Activated naive CD4-positive, alpha-beta T cell treated with anti-CD3 and anti-CD28 coated beads, Interleukin-2, amount 10 ng/mL, durations not matched to agents 7 days and 5 days (primary cell): ENCODE data around the gene FXYD7.
"Not testable (repeated sequence)": the region's sequence is repeated elsewhere in the genome, so short reads cannot be mapped to it uniquely, and the experiment has no call there.

Experiments used
- CTCF ChIA-PET: fragments of 350-600 bp; sonication (Branson Sonifier 250); formaldehyde crosslinking; loops from one replicate; lab custom pipeline; 2021; ENCODE audit warnings: antibody characterized with exemption; lab: Charles Lee
- DNase-seq: peaks from one replicate; pipeline ENCODE4 v3.0.0-alpha.2; 2020
- H3K27ac Mint-ChIP-seq: one replicate; pipeline ENCODE4 v1.8.0; 2021; ENCODE audit warnings: mild to moderate bottlenecking, moderate library complexity, mixed read lengths
- H3K27me3 Mint-ChIP-seq: one replicate; pipeline ENCODE4 v1.8.0; 2021; ENCODE audit warnings: mild to moderate bottlenecking, mixed read lengths
- H3K36me3 Mint-ChIP-seq: one replicate; pipeline ENCODE4 v1.8.0; 2021; ENCODE audit warnings: mixed read lengths
- H3K4me1 Mint-ChIP-seq: one replicate; pipeline ENCODE4 v1.8.0; 2021; ENCODE audit warnings: mixed read lengths
- H3K4me3 Mint-ChIP-seq: one replicate; pipeline ENCODE4 v1.8.0; 2021; ENCODE audit warnings: mild to moderate bottlenecking, moderate library complexity, mixed read lengths
- H3K9me3 Mint-ChIP-seq: one replicate; pipeline ENCODE4 v1.8.0; 2021; ENCODE audit warnings: mixed read lengths

The FXYD7 gene

GRCh38 chr19:35153129-35153522 is 10.1 kb downstream of the FXYD7 start:
- not testable (repeated sequence) for H3K9me3 Mint-ChIP-seq, DNase-seq, H3K27ac Mint-ChIP-seq
- peak overlapping the region; percentile 98 for H3K4me3 Mint-ChIP-seq
- CTCF ChIA-PET = interaction anchor here (0.6 to 4.1 kb wide), 5 partner anchors 10 to 89 kb away, joined by 3 to 50 read pairs (median 7); partner anchors contain the start of gene FXYD7
- H3K27me3 Mint-ChIP-seq = peaks cover 22% of the 10 kb centered on the region
- H3K4me1 Mint-ChIP-seq = peaks cover 51% of the 10 kb centered on the region
- H3K36me3 Mint-ChIP-seq = peaks cover 53% of the 10 kb centered on the region

GRCh38 chr19:35153701-35154524 is 10.9 kb downstream of the FXYD7 start:
- Mint-ChIP-seq H3K4me3 (peak overlapping the region; percentile 98), H3K27ac (peak overlapping the region; percentile 95), H3K36me3 (peaks cover 59% of the 10 kb centered on the region), H3K9me3 (no peaks in the 10 kb centered on the region), H3K27me3 (peaks cover 22% of the 10 kb centered on the region), H3K4me1 (peaks cover 59% of the 10 kb centered on the region)
- DNase-seq = peak; percentile 83
- CTCF ChIA-PET = interaction anchor here (0.6 to 4.1 kb wide), 16 partner anchors 9 to 192 kb away, joined by 3 to 50 read pairs (median 4); partner anchors contain the start of gene FXYD7

GRCh38 chr19:35154525-35155406 is 11.7 kb downstream of the FXYD7 start, which contains the start of gene FXYD5:
TSS of gene FXYD5 (plus strand) at chr19:35154735. CDS start at chr19:35155551, 816 bp downstream.
- CTCF ChIA-PET = interaction anchor here (0.7 to 4.1 kb wide), 14 partner anchors 9 to 191 kb away, joined by 3 to 50 read pairs (median 4); partner anchors contain the start of gene FXYD7
- H3K27me3 Mint-ChIP-seq = peaks cover 22% of the 10 kb centered on the region
- no peaks in the 10 kb centered on the region for H3K9me3 Mint-ChIP-seq
- peak within 1 kb of the TSS; percentile 95 for H3K27ac Mint-ChIP-seq
- peaks cover 67% of the 10 kb centered on the region for H3K4me1 Mint-ChIP-seq
- peak; percentile 85 for DNase-seq
- peak within 1 kb of the TSS; percentile 98 for H3K4me3 Mint-ChIP-seq
- H3K36me3 Mint-ChIP-seq = peaks cover 62% of the 10 kb centered on the region

- no peaks in the 10 kb centered on the region for H3K9me3 Mint-ChIP-seq
- H3K4me1 Mint-ChIP-seq = peaks cover 64% of the 10 kb centered on the region
- peak; percentile 58 for DNase-seq
- CTCF ChIA-PET = no interaction called here
- H3K27ac Mint-ChIP-seq = peak overlapping the region; percentile 95
- H3K4me3 Mint-ChIP-seq = peak overlapping the region; percentile 98
- peaks cover 67% of the 10 kb centered on the region for H3K36me3 Mint-ChIP-seq
- H3K27me3 Mint-ChIP-seq = peaks cover 22% of the 10 kb centered on the region
Measured at GRCh38 chr19:35155441-35155840, 12.4 kb downstream of the FXYD7 start.

- CTCF ChIA-PET = no interaction called here
- no peak for DNase-seq
- peak overlapping the region; percentile 98 for H3K4me3 Mint-ChIP-seq
- peaks cover 3% of the 10 kb centered on the region for H3K9me3 Mint-ChIP-seq
- H3K27ac Mint-ChIP-seq = peak overlapping the region; percentile 95
- H3K27me3 Mint-ChIP-seq = peaks cover 18% of the 10 kb centered on the region
- H3K36me3 Mint-ChIP-seq = peaks cover 70% of the 10 kb centered on the region
- H3K4me1 Mint-ChIP-seq = peaks cover 63% of the 10 kb centered on the region
Measured at GRCh38 chr19:35155981-35156672, 13.1 kb downstream of the FXYD7 start.

GRCh38 chr19:35156673-35157014 is 13.6 kb downstream of the FXYD7 start:
- Mint-ChIP-seq H3K27ac (peak overlapping the region; percentile 95), H3K9me3 (peaks cover 8% of the 10 kb centered on the region), H3K27me3 (peaks cover 13% of the 10 kb centered on the region), H3K4me1 (peaks cover 65% of the 10 kb centered on the region), H3K4me3 (peak overlapping the region; percentile 98), H3K36me3 (peaks cover 74% of the 10 kb centered on the region)
- DNase-seq = no peak
- CTCF ChIA-PET = no interaction called here

- CTCF ChIA-PET = interaction anchor here (1.9 kb wide), 1 partner anchor 60 kb away, joined by 5 read pairs; no protein-coding TSS in a partner anchor
- H3K4me3 Mint-ChIP-seq = peak overlapping the region; percentile 98
- no peak for DNase-seq
- H3K27me3 Mint-ChIP-seq = peaks cover 5% of the 10 kb centered on the region
- peaks cover 13% of the 10 kb centered on the region for H3K9me3 Mint-ChIP-seq
- peaks cover 82% of the 10 kb centered on the region for H3K36me3 Mint-ChIP-seq
- H3K27ac Mint-ChIP-seq = peak overlapping the region; percentile 55
- H3K4me1 Mint-ChIP-seq = peaks cover 67% of the 10 kb centered on the region
Measured at GRCh38 chr19:35157431-35157830, 14.4 kb downstream of the FXYD7 start.

GRCh38 chr19:35159606-35160005 is 16.6 kb downstream of the FXYD7 start:
- Mint-ChIP-seq H3K27ac (peak overlapping the region; percentile 21), H3K9me3 (peaks cover 24% of the 10 kb centered on the region), H3K4me1 (peaks cover 69% of the 10 kb centered on the region), H3K27me3 (no peaks in the 10 kb centered on the region), H3K4me3 (no peak overlapping the region), H3K36me3 (peaks cover 98% of the 10 kb centered on the region)
- no peak for DNase-seq
- CTCF ChIA-PET = no interaction called here

GRCh38 chr19:35160629-35161433 is 17.8 kb downstream of the FXYD7 start:
- Mint-ChIP-seq H3K4me1 (peaks cover 73% of the 10 kb centered on the region), H3K27ac (peak overlapping the region; percentile 52), H3K36me3 (peaks cover 99% of the 10 kb centered on the region), H3K4me3 (no peak overlapping the region), H3K27me3 (no peaks in the 10 kb centered on the region), H3K9me3 (peaks cover 31% of the 10 kb centered on the region)
- no peak for DNase-seq
- CTCF ChIA-PET = interaction anchor here (1.2 to 1.6 kb wide), 2 partner anchors 19 to 56 kb away, joined by 3 to 4 read pairs; no protein-coding TSS in a partner anchor

GRCh38 chr19:35161434-35161743 is 18.3 kb downstream of the FXYD7 start:
- no peak for DNase-seq
- Mint-ChIP-seq H3K27me3 (no peaks in the 10 kb centered on the region), H3K27ac (no peak overlapping the region), H3K4me3 (no peak overlapping the region), H3K36me3 (peaks cover 99% of the 10 kb centered on the region), H3K9me3 (peaks cover 37% of the 10 kb centered on the region), H3K4me1 (peaks cover 73% of the 10 kb centered on the region)
- CTCF ChIA-PET = interaction anchor here (1.2 to 1.6 kb wide), 2 partner anchors 20 to 56 kb away, joined by 3 to 4 read pairs; no protein-coding TSS in a partner anchor

GRCh38 chr19:35162471-35163326 is 19.6 kb downstream of the FXYD7 start:
- Mint-ChIP-seq H3K27me3 (no peaks in the 10 kb centered on the region), H3K4me3 (no peak overlapping the region), H3K36me3 (peaks cover 99% of the 10 kb centered on the region), H3K27ac (no peak overlapping the region), H3K9me3 (peaks cover 40% of the 10 kb centered on the region), H3K4me1 (peaks cover 73% of the 10 kb centered on the region)
- CTCF ChIA-PET = interaction anchor here (0.8 to 1.9 kb wide), 5 partner anchors 9 to 55 kb away, joined by 3 to 5 read pairs (median 4); no protein-coding TSS in a partner anchor
- DNase-seq = peak; percentile 0

GRCh38 chr19:35164418-35164817 is 21.4 kb downstream of the FXYD7 start:
- H3K36me3 Mint-ChIP-seq = peaks cover 96% of the 10 kb centered on the region
- peaks cover 40% of the 10 kb centered on the region for H3K9me3 Mint-ChIP-seq
- DNase-seq = no peak
- CTCF ChIA-PET = no interaction called here
- H3K4me3 Mint-ChIP-seq = no peak overlapping the region
- peaks cover 69% of the 10 kb centered on the region for H3K4me1 Mint-ChIP-seq
- no peaks in the 10 kb centered on the region for H3K27me3 Mint-ChIP-seq
- peak overlapping the region; percentile 67 for H3K27ac Mint-ChIP-seq
